Measurements from ENCODE around the gene MICALL2.

Gene MICALL2

GRCh38 chr7:1425292-1426136 is 33.8 kb downstream of the MICALL2 start:
- no peak overlapping the region for H3K4me3 ChIP-seq (ENCODE audit: low read depth in 1 of 2, low read length in 1 of 2)
- no peak overlapping the region for H3K27ac ChIP-seq
- no peaks in the 10 kb centered on the region for H3K36me3 ChIP-seq
- TF ChIP-seq CTCF (IDR thresholded peaks at IDR 0.05) = no peak
- H3K27me3 ChIP-seq = peaks cover 31% of the 10 kb centered on the region
- no peaks in the 10 kb centered on the region for H3K9me3 ChIP-seq
- no peaks in the 10 kb centered on the region for H3K4me1 ChIP-seq (ENCODE audit: control insufficient read depth in 1 of 2, insufficient read depth in 1 of 2, low read depth in 1 of 2, low read length in 1 of 2)

GRCh38 chr7:1424041-1424440 is 35.2 kb downstream of the MICALL2 start:
- H3K4me1 ChIP-seq (ENCODE audit: control insufficient read depth in 1 of 2, insufficient read depth in 1 of 2, low read depth in 1 of 2, low read length in 1 of 2) = no peaks in the 10 kb centered on the region
- H3K27ac ChIP-seq = no peak overlapping the region
- H3K9me3 ChIP-seq = no peaks in the 10 kb centered on the region
- no peaks in the 10 kb centered on the region for H3K36me3 ChIP-seq
- TF ChIP-seq CTCF (IDR thresholded peaks at IDR 0.05) = no peak
- peaks cover 31% of the 10 kb centered on the region for H3K27me3 ChIP-seq
- no peak overlapping the region for H3K4me3 ChIP-seq (ENCODE audit: low read depth in 1 of 2, low read length in 1 of 2)

- TF ChIP-seq CTCF (IDR thresholded peaks at IDR 0.05) = no peak
- Histone ChIP-seq H3K9me3 (no peaks in the 10 kb centered on the region), H3K36me3 (no peaks in the 10 kb centered on the region), H3K4me3 (ENCODE audit: low read depth in 1 of 2, low read length in 1 of 2) (no peak overlapping the region), H3K27me3 (peaks cover 32% of the 10 kb centered on the region), H3K27ac (no peak overlapping the region), H3K4me1 (ENCODE audit: control insufficient read depth in 1 of 2, insufficient read depth in 1 of 2, low read depth in 1 of 2, low read length in 1 of 2) (no peaks in the 10 kb centered on the region)
These were observed 35.9 kb downstream of the MICALL2 start for GRCh38 chr7:1423264-1423811.

GRCh38 chr7:1422512-1423263 is 36.6 kb downstream of the MICALL2 start:
- Histone ChIP-seq H3K27ac (no peak overlapping the region), H3K4me3 (ENCODE audit: low read depth in 1 of 2, low read length in 1 of 2) (no peak overlapping the region), H3K36me3 (no peaks in the 10 kb centered on the region), H3K4me1 (ENCODE audit: control insufficient read depth in 1 of 2, insufficient read depth in 1 of 2, low read depth in 1 of 2, low read length in 1 of 2) (no peaks in the 10 kb centered on the region), H3K9me3 (no peaks in the 10 kb centered on the region), H3K27me3 (peaks cover 39% of the 10 kb centered on the region)
- no peak for TF ChIP-seq CTCF (IDR thresholded peaks at IDR 0.05)

- Histone ChIP-seq H3K27ac (no peak overlapping the region), H3K4me1 (ENCODE audit: control insufficient read depth in 1 of 2, insufficient read depth in 1 of 2, low read depth in 1 of 2, low read length in 1 of 2) (no peaks in the 10 kb centered on the region), H3K27me3 (peaks cover 46% of the 10 kb centered on the region), H3K36me3 (no peaks in the 10 kb centered on the region), H3K9me3 (no peaks in the 10 kb centered on the region), H3K4me3 (ENCODE audit: low read depth in 1 of 2, low read length in 1 of 2) (no peak overlapping the region)
- TF ChIP-seq CTCF (IDR thresholded peaks at IDR 0.05) = no peak
These were observed 37.3 kb downstream of the MICALL2 start for GRCh38 chr7:1421946-1422345.
